Nucleus accumbens (tissue), 56 donors: ENCODE measurements around the gene TIGD4.

Source experiments
- DNase-seq, 56 donors: peaks; one replicate each; lab custom pipeline; 2025; lab: John Stamatoyannopoulos, UW

TIGD4 gene

GRCh38 chr4:152728343-152728742 lies 51.2 kb downstream of the TIGD4 start:
- no peak for DNase-seq

- no peak for DNase-seq
These were observed 51.7 kb downstream of the TIGD4 start for GRCh38 chr4:152727784-152728183.

GRCh38 chr4:152724494-152724893 lies 55.0 kb downstream of the TIGD4 start:
- DNase-seq, result no peak

GRCh38 chr4:152723236-152723635 lies 56.3 kb downstream of the TIGD4 start:
- no peak for DNase-seq

GRCh38 chr4:152719801-152720556 lies 59.6 kb downstream of the TIGD4 start:
- no peak for DNase-seq
